ENCODE measurements around the gene OR1L1.

The OR1L1 gene, protein sequence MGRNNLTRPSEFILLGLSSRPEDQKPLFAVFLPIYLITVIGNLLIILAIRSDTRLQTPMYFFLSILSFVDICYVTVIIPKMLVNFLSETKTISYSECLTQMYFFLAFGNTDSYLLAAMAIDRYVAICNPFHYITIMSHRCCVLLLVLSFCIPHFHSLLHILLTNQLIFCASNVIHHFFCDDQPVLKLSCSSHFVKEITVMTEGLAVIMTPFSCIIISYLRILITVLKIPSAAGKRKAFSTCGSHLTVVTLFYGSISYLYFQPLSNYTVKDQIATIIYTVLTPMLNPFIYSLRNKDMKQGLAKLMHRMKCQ

DNA sequence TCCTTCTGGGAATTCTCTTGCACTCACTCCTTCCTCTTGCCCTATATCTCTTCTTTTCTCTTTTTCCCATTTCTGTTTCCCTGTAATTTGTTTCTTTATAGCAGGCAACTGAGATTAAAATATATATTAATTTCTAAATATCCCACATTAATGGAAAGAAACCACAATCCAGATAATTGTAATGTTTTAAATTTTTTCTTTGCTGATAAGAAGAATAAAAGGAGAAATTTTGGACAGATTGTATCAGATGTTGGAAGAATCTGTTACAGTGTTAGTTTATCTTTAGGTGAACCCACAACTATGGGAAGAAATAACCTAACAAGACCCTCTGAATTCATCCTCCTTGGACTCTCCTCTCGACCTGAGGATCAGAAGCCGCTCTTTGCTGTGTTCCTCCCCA, at the start of gene OR1L1:
TSS of gene OR1L1 (plus strand) at position 301 of the 400 bp plus-strand sequence. CDS start at position 301, 0 bp downstream.
- no peak for DNase-seq (ENCODE audit: low spot score)

DNA sequence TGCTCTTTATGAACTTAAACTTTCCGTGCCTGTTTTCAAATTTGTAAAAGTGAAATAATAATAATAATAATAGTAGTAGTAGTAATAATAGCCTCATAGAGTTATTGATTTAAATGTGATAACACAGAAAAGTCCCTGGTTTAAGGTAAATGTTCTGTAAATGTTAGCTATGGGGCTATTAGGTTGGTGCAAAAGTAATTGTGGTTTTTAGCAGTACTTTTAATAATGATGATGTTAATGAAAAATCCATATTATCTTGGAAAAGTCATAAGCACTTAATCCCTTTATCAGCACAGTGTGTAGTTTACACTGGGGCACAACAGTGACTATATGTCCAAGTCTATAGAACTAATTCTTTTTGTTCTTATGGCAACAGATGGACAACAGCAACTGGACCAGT, 47.2 kb upstream of the OR1L1 start, which contains the start of gene OR1Q1:
TSS of gene OR1Q1 (plus strand) at position 377 of the 400 bp plus-strand sequence. CDS start at position 377, 0 bp downstream.
- DNase-seq (ENCODE audit: low spot score): no peak

DNA sequence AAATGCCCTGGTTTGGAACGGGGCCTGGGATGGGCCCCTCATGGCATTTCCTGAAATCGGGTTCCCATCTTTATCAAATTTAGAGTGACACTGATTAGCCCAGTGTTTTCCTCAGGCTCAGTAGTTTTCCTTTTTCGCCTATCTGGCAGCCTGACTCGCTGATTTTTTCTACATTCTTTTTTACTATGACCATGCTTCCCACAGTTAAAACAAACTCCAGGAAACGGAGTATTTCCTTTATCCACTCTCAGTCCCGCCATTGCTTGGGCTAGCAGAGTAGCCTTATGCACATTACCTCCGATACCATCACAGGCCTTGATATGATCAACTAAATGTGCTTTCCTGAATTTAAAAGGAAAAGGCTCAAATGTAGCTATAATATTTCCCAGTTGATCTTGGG, 41.5 kb upstream of the OR1L1 start:
- DNase-seq (ENCODE audit: low spot score): no peak

- no peak for DNase-seq (ENCODE audit: low spot score)
Observed at GRCh38 chr9:122642226-122642625, 19.3 kb upstream of the OR1L1 start.

GRCh38 chr9:122656378-122656777, 5.1 kb upstream of the OR1L1 start:
- no peak for DNase-seq (ENCODE audit: low spot score)

DNA sequence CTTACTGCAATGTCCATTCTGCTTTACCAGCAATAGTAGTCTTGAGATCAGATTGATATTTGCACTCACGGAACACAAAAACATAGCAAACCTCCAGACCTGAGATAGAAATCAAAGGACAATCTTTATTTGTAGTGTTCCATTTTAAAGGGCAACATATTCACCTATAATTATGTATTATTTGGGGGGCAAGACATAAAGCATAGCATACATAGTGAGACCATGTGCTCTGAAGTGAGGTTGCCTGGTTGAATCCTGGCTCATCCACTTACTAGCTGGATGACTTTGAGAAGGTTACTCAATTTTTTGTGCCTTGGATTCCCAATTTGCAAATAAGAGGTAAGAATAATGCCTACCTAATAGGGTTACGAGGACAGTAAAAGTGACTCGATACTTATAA, 4.0 kb upstream of the OR1L1 start, which contains the start of gene OR1B1:
TSS of gene OR1B1 (minus strand) at position 101 of the 400 bp plus-strand sequence.
- DNase-seq (ENCODE audit: low spot score): no peak

GRCh38 chr9:122672481-122672880, 11.0 kb downstream of the OR1L1 start:
- no peak for DNase-seq (ENCODE audit: low spot score)

- DNase-seq (ENCODE audit: low spot score): no peak
Observed at GRCh38 chr9:122684851-122685250, 23.3 kb downstream of the OR1L1 start.

DNA sequence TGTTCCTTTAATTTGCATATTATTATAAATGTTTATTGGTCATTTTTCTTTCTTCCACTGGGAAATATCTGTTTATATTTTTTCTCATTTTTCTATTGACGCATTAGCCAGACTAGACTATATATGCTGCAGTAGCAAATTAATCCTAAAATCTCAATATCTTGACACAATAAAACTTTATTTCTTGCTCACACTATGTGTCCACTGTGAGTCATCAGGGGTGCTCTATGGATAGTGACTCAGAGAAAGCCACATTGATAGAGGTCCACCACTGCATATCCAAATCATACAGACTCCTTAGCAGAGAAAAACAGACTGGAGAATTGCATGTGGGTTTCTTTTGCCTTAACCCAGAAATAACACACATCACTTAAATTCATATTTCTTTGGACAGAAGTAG, 34.2 kb downstream of the OR1L1 start:
- DNase-seq (ENCODE audit: low spot score): no peak

Data from putamen (tissue), 1 donor.